ENCODE data around the gene IL31RA. TPM values are rescaled to one million over a fixed set of nuclear protein-coding genes. Genes with fewer than 3 reads are reported as not detected.

Gene IL31RA
- total RNA-seq, 4 donors from 2014 or later: 0.30 to 3.1 (median 1.3) TPM

DNA sequence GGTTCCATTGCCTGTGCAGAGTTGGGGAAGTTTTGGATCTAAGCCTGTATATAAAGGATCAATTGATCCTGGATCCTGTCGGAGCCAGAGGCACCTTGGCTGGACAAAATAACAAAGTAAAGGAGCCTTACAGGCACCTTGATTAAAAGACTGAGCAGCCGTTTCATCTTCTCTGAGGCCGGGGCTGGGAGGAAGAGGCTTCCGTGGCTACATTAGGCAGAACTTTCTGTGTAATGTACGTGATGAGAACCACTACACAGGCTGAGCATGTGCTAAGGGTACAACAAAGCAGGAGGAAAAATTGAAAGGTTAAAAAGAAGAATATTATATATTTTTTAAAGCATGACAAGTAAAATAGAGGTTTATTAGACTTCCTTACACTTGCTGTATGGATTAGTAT lies 37.0 kb downstream of the IL31RA start:
- WGBS, 2 donors: 75 to 81% methylated on average over 5 of the region's 5 CpGs
- H3K4me3 ChIP-seq (ENCODE audit: low read depth, poor library complexity, severe bottlenecking): no peak overlapping the region
- intact Hi-C loops (cut with DNase I; ENCODE audit: low total_unique reads): no loop called here

DNA sequence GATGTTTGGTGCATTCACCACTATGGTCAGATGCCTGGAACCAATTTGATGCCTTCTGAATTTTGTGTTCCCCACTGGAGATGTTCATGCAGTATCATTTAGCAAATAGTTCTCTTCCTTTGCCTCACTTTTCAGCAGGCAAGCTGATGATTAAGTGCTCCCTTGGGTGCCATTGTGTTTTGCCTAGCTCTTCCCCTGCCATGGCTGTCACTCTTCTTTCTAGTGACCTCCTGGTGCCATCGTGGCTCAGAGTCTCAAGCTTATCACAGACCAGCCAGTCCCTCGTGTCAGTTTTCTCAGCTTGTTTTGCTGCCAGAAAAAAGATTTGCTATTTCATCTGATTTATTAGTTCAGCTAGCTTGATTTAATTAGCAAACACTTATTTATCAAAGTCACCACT lies 41.3 kb downstream of the IL31RA start:
- intact Hi-C loops (cut with DNase I; ENCODE audit: low total_unique reads): no loop called here
- WGBS, 2 donors: 48 to 57% methylated on average over 2 of the region's 2 CpGs
- no peak overlapping the region for H3K4me3 ChIP-seq (ENCODE audit: low read depth, poor library complexity, severe bottlenecking)
- DNase-seq (ENCODE audit: low spot score in 2 of 2): no peak
- no peak for TF ChIP-seq POLR2A (IDR thresholded peaks at IDR 0.05)
- TF ChIP-seq, protein P1, sequence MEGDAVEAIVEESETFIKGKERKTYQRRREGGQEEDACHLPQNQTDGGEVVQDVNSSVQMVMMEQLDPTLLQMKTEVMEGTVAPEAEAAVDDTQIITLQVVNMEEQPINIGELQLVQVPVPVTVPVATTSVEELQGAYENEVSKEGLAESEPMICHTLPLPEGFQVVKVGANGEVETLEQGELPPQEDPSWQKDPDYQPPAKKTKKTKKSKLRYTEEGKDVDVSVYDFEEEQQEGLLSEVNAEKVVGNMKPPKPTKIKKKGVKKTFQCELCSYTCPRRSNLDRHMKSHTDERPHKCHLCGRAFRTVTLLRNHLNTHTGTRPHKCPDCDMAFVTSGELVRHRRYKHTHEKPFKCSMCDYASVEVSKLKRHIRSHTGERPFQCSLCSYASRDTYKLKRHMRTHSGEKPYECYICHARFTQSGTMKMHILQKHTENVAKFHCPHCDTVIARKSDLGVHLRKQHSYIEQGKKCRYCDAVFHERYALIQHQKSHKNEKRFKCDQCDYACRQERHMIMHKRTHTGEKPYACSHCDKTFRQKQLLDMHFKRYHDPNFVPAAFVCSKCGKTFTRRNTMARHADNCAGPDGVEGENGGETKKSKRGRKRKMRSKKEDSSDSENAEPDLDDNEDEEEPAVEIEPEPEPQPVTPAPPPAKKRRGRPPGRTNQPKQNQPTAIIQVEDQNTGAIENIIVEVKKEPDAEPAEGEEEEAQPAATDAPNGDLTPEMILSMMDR (IDR thresholded peaks at IDR 0.05): no peak

More for the DNA sequence above, 37.0 kb downstream of the IL31RA start:
- TF ChIP-seq, protein P1 (IDR thresholded peaks at IDR 0.05): no peak
- DNase-seq (ENCODE audit: low spot score in 2 of 2): no peak

DNA sequence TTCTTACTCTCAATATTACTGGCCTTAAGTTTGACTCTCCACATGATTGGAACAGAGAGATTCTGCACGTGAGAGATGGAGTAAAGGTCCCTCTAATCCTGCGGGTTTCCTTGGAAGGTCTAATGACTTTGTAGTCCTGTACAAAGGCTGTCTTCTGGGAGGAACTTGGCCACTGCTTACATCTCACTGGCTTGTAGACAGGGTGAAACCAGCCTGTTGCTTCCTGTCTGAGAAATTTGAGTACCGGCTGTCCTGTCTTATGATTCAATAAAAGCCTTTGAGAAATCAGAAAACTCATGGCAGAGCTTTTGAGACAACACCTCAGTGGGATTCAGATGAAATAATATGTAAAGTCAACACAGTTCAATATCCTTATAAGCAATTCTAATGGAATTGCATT lies 43.0 kb downstream of the IL31RA start:
- 21 to 58% methylated on average over 3 of the region's 3 CpGs for WGBS, 2 donors
- TF ChIP-seq, protein P1 (IDR thresholded peaks at IDR 0.05): no peak
- TF ChIP-seq POLR2A (IDR thresholded peaks at IDR 0.05): no peak
- DNase-seq (ENCODE audit: low spot score in 2 of 2): no peak
- intact Hi-C loops (cut with DNase I; ENCODE audit: low total_unique reads): no loop called here
- no peak overlapping the region for H3K4me3 ChIP-seq (ENCODE audit: low read depth, poor library complexity, severe bottlenecking)

DNA sequence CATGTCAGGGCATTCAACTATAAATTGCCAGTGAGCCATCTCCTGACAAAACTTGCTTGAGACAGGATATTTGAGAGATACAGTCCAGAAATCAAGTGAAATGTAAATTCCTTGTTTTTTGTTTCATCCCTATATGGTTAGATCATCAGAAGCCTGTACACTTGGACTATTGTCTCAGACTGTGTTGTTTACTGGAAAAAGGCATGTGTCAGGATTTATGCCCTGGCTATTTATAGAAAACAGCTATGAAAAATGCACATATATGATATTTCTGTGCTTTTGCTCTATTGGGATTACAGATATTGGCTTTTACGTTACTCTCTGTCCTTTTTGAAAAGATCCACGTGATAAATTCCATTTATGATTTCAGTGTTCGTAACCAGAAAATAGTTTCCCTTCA lies 44.2 kb downstream of the IL31RA start:
- intact Hi-C loops (cut with DNase I; ENCODE audit: low total_unique reads): no loop called here
- WGBS, 2 donors: 82 to 92% methylated on average over 3 of the region's 3 CpGs
- DNase-seq (ENCODE audit: low spot score in 2 of 2): no peak
- TF ChIP-seq POLR2A (IDR thresholded peaks at IDR 0.05): no peak
- TF ChIP-seq, protein P1 (IDR thresholded peaks at IDR 0.05): no peak
- H3K4me3 ChIP-seq (ENCODE audit: low read depth, poor library complexity, severe bottlenecking): no peak overlapping the region

DNA sequence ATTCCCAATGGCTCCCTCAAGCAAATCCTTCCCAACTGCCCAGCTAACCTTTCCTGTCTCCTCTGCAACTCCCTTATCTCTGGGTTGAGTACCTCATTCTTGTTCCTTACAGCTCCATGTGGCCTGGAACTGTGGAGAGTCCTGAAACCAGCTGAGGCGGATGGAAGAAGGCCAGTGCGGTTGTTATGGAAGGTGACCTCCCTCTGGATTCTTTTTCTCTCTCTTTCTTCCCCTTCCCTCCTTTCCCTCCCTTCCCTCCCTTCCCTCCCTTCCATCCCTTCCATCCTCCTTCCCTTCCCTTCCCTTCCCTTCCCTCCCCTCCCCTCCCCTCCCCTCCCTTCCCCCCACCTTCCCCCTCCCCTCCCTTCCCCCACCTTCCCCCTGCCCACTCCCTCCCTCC lies 45.1 kb downstream of the IL31RA start:
- intact Hi-C loops (cut with DNase I; ENCODE audit: low total_unique reads): no loop called here
- DNase-seq (ENCODE audit: low spot score in 2 of 2): no peak
- H3K4me3 ChIP-seq (ENCODE audit: low read depth, poor library complexity, severe bottlenecking): no peak overlapping the region
- WGBS, 2 donors: 98 to 100% methylated on average over 2 of the region's 2 CpGs
- TF ChIP-seq, protein P1 (IDR thresholded peaks at IDR 0.05): no peak
- TF ChIP-seq POLR2A (IDR thresholded peaks at IDR 0.05): no peak

DNA sequence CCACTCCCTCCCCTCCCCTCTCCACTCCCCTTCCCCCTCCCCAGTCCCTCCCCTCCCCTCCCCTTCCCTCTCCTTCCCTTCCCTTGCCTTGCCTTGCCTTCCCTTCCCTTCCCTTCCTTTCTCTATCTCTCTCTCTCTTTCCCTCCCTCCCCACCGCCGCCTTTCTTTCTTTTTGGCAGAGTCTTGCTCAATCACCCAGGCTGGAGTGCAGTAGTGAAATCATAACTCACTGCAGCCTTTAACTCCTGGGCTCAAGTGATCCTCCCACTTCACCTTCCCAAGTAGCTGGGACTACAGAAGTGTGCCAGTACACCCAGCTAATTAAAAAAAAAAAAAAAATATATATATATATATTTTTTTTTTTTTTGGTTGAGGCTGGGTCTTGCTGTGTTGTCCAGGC lies 45.5 kb downstream of the IL31RA start:
- intact Hi-C loops (cut with DNase I; ENCODE audit: low total_unique reads): no loop called here
- WGBS, 2 donors: 63 to 79% methylated on average over 2 of the region's 2 CpGs
- TF ChIP-seq, protein P1 (IDR thresholded peaks at IDR 0.05): no peak
- TF ChIP-seq POLR2A (IDR thresholded peaks at IDR 0.05): no peak
- H3K4me3 ChIP-seq (ENCODE audit: low read depth, poor library complexity, severe bottlenecking): no peak overlapping the region
- DNase-seq (ENCODE audit: low spot score in 2 of 2): no peak

All from lower leg skin (tissue), 4 donors.